Stomach (tissue), 4 donors: Measurements from ENCODE around the gene SPEG.

Experiments used
- EP300 ChIP-seq: sonication (generic); formaldehyde crosslinking; IDR thresholded peaks from one replicate; pipeline ENCODE4 v1.6.1; 2017; ENCODE audit warnings: antibody characterized with exemption
- POLR2A ChIP-seq, 4 donors: fragments of 450-650 bp; IDR thresholded peaks; one replicate each; pipeline ENCODE4 v1.6.1; 2016; ENCODE audit warnings: antibody characterized with exemption in 4 of 4, control low read depth in 2 of 4, mild to moderate bottlenecking in 1 of 4, moderate library complexity in 1 of 4
- POLR2AphosphoS5 ChIP-seq, 3 donors: sonication (generic); formaldehyde crosslinking; IDR thresholded peaks; one replicate each; pipeline ENCODE4 v1.6.1; 2016; ENCODE audit warnings: antibody characterized with exemption in 3 of 3
- TF ChIP-seq, protein P1 (sequence below), 7 experiments: fragments of 450-650 bp in 4 of 7; fragments of 200-600 bp in 3 of 7; sonication (generic) in 3 of 7; IDR thresholded peaks; one replicate each; pipeline ENCODE4 v1.5.1; 2016 to 2019; ENCODE audit warnings: antibody characterized with exemption in 7 of 7, control low read depth in 2 of 7, mild to moderate bottlenecking in 1 of 7

DNA sequence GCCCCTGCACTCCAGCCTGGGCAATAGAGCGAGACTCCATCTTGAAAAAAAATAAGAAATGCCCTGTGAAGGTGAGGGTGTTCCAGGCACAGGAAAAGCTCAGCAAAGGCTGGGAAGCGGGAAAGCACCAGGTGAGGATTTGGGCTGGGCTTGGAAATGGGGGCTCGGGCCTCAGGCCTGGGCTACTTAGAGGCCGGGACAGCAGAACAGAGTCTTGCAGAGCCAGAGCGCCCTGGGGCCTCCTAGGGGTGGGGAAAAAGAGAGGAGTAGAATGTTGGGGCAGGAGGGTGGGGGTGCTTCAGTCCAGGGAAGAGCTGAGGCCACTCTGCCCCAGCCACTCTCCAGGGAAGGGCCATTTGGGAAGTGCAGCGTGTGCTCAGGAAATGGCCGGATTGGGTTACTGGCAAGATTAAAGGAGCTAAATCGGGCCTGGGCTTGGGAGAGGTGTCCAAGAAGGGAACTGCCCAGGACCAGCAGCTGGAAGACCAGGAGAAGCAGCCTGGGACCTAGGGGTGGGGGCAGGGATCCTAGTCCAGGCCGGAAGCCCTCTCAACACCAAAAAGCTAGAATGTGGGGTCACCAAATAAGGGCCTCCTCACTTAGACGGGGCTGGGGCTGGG is 30.2 kb upstream of the SPEG start:
- TF ChIP-seq POLR2A (IDR thresholded peaks at IDR 0.05) (no peak), EP300 (no peak), POLR2AphosphoS5 (IDR thresholded peaks at IDR 0.05) (no peak)
- TF ChIP-seq, protein P1, sequence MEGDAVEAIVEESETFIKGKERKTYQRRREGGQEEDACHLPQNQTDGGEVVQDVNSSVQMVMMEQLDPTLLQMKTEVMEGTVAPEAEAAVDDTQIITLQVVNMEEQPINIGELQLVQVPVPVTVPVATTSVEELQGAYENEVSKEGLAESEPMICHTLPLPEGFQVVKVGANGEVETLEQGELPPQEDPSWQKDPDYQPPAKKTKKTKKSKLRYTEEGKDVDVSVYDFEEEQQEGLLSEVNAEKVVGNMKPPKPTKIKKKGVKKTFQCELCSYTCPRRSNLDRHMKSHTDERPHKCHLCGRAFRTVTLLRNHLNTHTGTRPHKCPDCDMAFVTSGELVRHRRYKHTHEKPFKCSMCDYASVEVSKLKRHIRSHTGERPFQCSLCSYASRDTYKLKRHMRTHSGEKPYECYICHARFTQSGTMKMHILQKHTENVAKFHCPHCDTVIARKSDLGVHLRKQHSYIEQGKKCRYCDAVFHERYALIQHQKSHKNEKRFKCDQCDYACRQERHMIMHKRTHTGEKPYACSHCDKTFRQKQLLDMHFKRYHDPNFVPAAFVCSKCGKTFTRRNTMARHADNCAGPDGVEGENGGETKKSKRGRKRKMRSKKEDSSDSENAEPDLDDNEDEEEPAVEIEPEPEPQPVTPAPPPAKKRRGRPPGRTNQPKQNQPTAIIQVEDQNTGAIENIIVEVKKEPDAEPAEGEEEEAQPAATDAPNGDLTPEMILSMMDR (IDR thresholded peaks at IDR 0.05), result no peak
